BLaER1 treated with 17β-estradiol and CSF1 and Interleukin-3, amounts not matched to agents 10 nM and 100 nM (cell line): Measurements from ENCODE around the gene SYNDIG1L.

ENCODE experiments used
- H3K27ac ChIP-seq, 11 experiments: shearing (Covaris generic); formaldehyde crosslinking; 2 replicates each; pipeline ENCODE4 v1.8.1; 2022
- H3K27me3 ChIP-seq, 11 experiments: shearing (Covaris generic); formaldehyde crosslinking; 2 replicates each; pipeline ENCODE4 v1.8.1; 2022
- H3K36me3 ChIP-seq, 11 experiments: shearing (Covaris generic); formaldehyde crosslinking; 2 replicates each; pipeline ENCODE4 v1.8.1; 2022
- H3K4me1 ChIP-seq, 10 experiments: shearing (Covaris generic); formaldehyde crosslinking; 2 replicates each; pipeline ENCODE4 v1.8.1; 2022
- H3K4me2 ChIP-seq, 11 experiments: shearing (Covaris generic); formaldehyde crosslinking; 2 replicates each; pipeline ENCODE4 v1.8.1; 2022
- H3K4me3 ChIP-seq, 10 experiments: shearing (Covaris generic); formaldehyde crosslinking; 2 replicates each; pipeline ENCODE4 v1.8.1; 2022
- H3K9ac ChIP-seq, 11 experiments: shearing (Covaris generic); formaldehyde crosslinking; 2 replicates each; pipeline ENCODE4 v1.8.1; 2022
- H3K9me3 ChIP-seq, 11 experiments: shearing (Covaris generic); formaldehyde crosslinking; replicated peaks in 1 of 11; 2 replicates each; pipeline ENCODE4 v1.8.1; 2022
- H4K20me1 ChIP-seq, 11 experiments: shearing (Covaris generic); formaldehyde crosslinking; 2 replicates each; pipeline ENCODE4 v1.8.1; 2022
- Cebpa-rat ChIP-seq, 11 experiments: shearing (Covaris generic); IDR thresholded peaks; 2 replicates each; pipeline ENCODE4 v1.8.1; 2022

SYNDIG1L gene

DNA sequence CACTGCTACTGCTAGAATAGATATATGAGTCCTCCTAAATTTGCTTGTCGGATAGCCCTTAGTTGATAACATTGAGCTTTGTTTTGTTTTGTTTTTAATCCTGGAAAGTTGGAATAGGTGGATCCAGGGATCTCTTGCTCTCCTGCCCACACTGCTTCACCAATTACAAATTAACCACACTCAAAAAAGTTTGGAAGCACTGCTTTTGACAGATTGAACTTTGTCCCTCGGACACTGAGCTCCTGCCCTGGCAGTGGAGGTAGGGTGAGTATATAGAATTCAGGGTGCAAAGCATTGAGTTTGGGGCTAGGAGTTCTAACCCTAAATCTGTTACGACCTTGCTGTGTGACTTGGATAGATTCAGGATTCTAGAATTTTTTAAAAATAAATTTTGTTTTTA lies 15.1 kb upstream of the SYNDIG1L start:
- Histone ChIP-seq H3K27ac (no peak overlapping the region), H4K20me1 (no peaks in the 10 kb centered on the region), H3K4me1 (no peaks in the 10 kb centered on the region), H3K4me3 (no peak overlapping the region), H3K9me3 (no peaks in the 10 kb centered on the region), H3K4me2 (no peak overlapping the region), H3K27me3 (no peaks in the 10 kb centered on the region), H3K36me3 (no peaks in the 10 kb centered on the region), H3K9ac (no peak overlapping the region)
- no peak for TF ChIP-seq Cebpa-rat (IDR thresholded peaks at IDR 0.05)

DNA sequence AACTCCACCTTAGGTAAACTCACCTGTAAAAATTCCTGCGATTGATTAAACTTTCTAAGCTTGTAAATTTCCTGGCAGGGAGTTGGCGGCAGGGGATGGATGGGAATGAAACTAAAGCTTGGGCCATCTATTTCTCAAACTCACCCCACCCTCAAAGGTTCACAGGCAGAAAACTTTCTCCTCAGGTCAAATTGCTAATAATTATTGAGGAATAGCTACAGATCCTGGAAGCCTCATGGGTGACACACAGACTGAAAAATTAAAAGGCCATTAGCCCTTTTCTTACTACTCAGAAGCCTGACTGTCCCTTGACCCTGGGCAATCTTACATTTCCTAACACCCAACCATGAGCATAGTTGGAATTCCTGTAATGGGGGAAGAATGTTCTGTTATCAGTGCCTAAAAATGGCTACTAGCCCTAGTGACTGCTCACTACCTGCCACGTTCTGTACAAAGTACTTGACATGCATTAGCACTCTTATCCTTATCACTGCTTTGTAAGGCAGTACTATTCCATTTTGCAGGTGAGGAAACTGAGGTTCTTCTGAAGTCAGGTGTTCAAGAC lies 12.4 kb upstream of the SYNDIG1L start:
- H3K4me3 ChIP-seq, result no peak overlapping the region
- no peaks in the 10 kb centered on the region for H3K9me3 ChIP-seq
- H3K27ac ChIP-seq, result no peak overlapping the region
- H3K36me3 ChIP-seq, result no peaks in the 10 kb centered on the region
- H4K20me1 ChIP-seq, result no peaks in the 10 kb centered on the region
- H3K9ac ChIP-seq, result no peak overlapping the region
- no peaks in the 10 kb centered on the region for H3K27me3 ChIP-seq
- H3K4me1 ChIP-seq, result no peaks in the 10 kb centered on the region
- H3K4me2 ChIP-seq, result no peak overlapping the region
- TF ChIP-seq Cebpa-rat (IDR thresholded peaks at IDR 0.05), result no peak

DNA sequence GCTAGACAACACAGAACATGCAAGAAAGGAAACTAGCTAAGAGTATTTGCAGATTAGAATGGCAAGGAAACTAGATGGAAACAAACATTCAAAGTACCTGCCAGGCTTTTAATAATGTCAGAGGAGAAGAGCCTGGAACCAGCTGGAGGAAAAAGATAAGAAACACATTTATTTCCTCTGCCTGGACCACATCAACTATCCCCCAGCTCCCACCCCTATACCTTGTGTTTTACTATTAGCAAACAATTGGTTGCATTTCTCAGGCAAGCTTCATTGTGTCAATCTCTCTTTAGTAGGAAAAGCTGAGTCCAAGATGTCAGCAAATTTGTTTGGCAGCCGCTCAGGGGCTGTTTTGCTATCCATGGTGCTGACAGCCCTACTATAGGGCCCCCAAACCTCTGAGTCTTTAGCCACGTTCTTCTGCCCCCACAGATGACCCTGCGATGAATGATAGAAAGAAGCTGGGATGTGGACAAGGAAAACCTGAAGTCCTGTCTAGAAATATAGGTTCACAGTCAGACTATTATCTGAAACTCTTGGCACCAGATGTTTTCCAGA lies 11.6 kb upstream of the SYNDIG1L start:
- no peak for TF ChIP-seq Cebpa-rat (IDR thresholded peaks at IDR 0.05)
- H3K4me2 ChIP-seq, result no peak overlapping the region

DNA sequence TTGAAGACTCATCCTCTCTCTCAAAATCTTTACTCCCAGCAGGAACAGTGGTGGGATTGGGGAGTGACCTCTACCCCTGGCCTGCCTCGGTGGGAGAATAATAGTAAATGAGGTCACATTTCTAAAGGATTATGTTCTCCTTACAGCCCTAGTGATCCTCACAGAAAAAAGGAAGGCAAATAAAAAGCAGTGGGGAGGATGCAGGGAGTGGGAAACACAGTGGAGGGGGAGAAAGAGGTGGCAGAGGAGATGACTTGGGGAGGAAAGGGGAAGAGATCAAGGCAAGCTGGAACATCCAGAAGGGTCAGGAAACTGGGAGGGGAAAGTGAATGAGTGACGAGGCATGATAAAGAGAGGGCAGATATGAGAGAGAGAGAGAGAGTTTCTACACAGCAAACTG lies 8.3 kb upstream of the SYNDIG1L start:
- H3K27me3 ChIP-seq, result no peaks in the 10 kb centered on the region
- no peak overlapping the region for H3K27ac ChIP-seq
- TF ChIP-seq Cebpa-rat (IDR thresholded peaks at IDR 0.05), result no peak
- H4K20me1 ChIP-seq, result peaks cover 0 to 8% (median 0%) of the 10 kb centered on the region in 11 experiments; a peak in 3 of 22 replicates
- H3K4me1 ChIP-seq, result peaks cover 0 to 10% (median 4%) of the 10 kb centered on the region in 10 experiments; a peak in 6 of 20 replicates
- no peaks in the 10 kb centered on the region for H3K9me3 ChIP-seq
- no peaks in the 10 kb centered on the region for H3K36me3 ChIP-seq
- no peak overlapping the region for H3K4me3 ChIP-seq
- no peak overlapping the region for H3K9ac ChIP-seq
- no peak overlapping the region for H3K4me2 ChIP-seq

More for the DNA sequence above, 11.6 kb upstream of the SYNDIG1L start:
- Histone ChIP-seq H3K27ac (no peak overlapping the region), H3K4me3 (no peak overlapping the region), H3K9ac (no peak overlapping the region), H3K36me3 (no peaks in the 10 kb centered on the region), H3K9me3 (no peaks in the 10 kb centered on the region), H3K4me1 (peaks cover 0 to 1% (median 0%) of the 10 kb centered on the region in 10 experiments; a peak in 2 of 20 replicates), H3K27me3 (no peaks in the 10 kb centered on the region), H4K20me1 (no peaks in the 10 kb centered on the region)

DNA sequence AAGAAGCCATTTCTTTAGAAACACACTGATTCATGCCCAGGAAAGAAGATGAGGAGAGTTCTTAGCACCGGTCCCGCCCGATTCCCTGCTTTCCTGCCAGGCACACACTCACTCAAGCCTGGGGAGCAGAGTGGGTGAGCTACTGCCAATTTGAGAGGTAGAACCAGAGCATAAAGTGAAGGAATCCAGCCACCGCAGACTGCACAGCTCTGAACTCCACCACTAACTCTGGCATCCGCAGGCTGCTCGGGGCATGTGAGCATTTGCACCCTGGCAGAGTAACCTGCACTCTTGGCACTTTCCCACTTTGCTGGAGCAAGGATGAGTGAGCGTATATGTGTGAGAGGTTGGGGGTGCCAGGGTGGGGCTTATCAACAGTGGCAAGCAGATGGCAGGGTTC lies 4.0 kb upstream of the SYNDIG1L start:
- Histone ChIP-seq H4K20me1 (peaks cover 0 to 40% (median 7%) of the 10 kb centered on the region in 11 experiments; a peak in 13 of 22 replicates), H3K9me3 (no peaks in the 10 kb centered on the region), H3K9ac (no peak overlapping the region), H3K36me3 (no peaks in the 10 kb centered on the region), H3K4me3 (no peak overlapping the region), H3K27me3 (peaks cover 12 to 23% (median 18%) of the 10 kb centered on the region in 11 experiments; a peak in 20 of 22 replicates), H3K27ac (no peak overlapping the region), H3K4me2 (no peak overlapping the region), H3K4me1 (peaks cover 6 to 17% (median 11%) of the 10 kb centered on the region in 10 experiments; a peak in 19 of 20 replicates)
- TF ChIP-seq Cebpa-rat (IDR thresholded peaks at IDR 0.05), result no peak

DNA sequence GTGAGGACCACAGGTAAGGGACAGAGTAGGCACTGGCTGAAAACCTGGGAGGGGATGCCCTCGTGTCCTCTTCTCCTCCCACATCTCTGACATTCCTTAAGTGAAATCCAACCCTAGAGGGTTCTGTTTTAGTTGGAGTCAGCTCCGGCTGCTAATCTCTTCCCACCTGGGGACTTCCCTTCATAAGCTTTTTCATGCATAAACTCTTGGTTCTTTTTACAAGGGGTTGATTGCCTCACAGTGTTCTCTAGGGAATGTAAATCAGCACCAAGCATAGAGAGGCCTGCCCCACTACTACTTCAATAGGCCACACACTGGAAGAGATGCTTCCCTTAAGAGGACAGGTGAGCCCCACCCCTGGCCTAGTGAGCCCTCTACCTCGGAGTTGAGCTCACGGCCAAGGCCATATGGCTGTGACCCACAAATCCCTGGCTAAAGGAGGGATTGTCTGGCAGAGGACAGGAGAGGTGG lies 3.2 kb upstream of the SYNDIG1L start:
- Histone ChIP-seq H3K9ac (no peak overlapping the region), H3K9me3 (no peaks in the 10 kb centered on the region), H3K27ac (no peak overlapping the region), H4K20me1 (peaks cover 0 to 45% (median 7%) of the 10 kb centered on the region in 11 experiments; a peak in 13 of 22 replicates), H3K27me3 (peaks cover 12 to 29% (median 20%) of the 10 kb centered on the region in 11 experiments; a peak in 20 of 22 replicates), H3K4me3 (no peak overlapping the region), H3K4me2 (no peak overlapping the region), H3K4me1 (peaks cover 6 to 17% (median 11%) of the 10 kb centered on the region in 10 experiments; a peak in 19 of 20 replicates), H3K36me3 (no peaks in the 10 kb centered on the region)
- no peak for TF ChIP-seq Cebpa-rat (IDR thresholded peaks at IDR 0.05)

DNA sequence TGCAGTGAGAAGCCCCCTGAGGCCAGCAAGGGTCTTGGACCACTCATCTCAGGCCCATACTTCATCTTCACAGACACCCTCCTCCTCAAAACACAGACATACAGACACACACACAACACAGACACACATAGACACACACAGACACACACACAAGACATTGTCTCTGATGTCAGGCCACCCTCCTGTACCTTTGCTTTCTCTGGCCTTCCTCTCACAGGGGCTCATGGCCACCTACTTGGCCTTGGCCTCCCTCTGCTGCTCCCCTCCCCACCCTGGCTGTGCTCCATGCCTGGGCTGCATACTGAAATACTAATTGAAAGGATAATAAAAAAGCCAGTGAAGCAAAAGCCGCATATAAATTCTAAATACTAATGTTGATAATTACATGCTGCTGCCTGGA lies 1.6 kb upstream of the SYNDIG1L start:
- TF ChIP-seq Cebpa-rat (IDR thresholded peaks at IDR 0.05), result no peak
- Histone ChIP-seq H3K4me2 (no peak overlapping the region), H3K4me3 (no peak overlapping the region), H3K9me3 (no peaks in the 10 kb centered on the region), H3K27me3 (peaks cover 12 to 29% (median 20%) of the 10 kb centered on the region in 11 experiments; a peak in 20 of 22 replicates), H4K20me1 (peaks cover 0 to 46% (median 7%) of the 10 kb centered on the region in 11 experiments; a peak in 13 of 22 replicates), H3K4me1 (peaks cover 6 to 17% (median 11%) of the 10 kb centered on the region in 10 experiments; a peak in 19 of 20 replicates), H3K36me3 (no peaks in the 10 kb centered on the region), H3K27ac (no peak overlapping the region), H3K9ac (no peak overlapping the region)

DNA sequence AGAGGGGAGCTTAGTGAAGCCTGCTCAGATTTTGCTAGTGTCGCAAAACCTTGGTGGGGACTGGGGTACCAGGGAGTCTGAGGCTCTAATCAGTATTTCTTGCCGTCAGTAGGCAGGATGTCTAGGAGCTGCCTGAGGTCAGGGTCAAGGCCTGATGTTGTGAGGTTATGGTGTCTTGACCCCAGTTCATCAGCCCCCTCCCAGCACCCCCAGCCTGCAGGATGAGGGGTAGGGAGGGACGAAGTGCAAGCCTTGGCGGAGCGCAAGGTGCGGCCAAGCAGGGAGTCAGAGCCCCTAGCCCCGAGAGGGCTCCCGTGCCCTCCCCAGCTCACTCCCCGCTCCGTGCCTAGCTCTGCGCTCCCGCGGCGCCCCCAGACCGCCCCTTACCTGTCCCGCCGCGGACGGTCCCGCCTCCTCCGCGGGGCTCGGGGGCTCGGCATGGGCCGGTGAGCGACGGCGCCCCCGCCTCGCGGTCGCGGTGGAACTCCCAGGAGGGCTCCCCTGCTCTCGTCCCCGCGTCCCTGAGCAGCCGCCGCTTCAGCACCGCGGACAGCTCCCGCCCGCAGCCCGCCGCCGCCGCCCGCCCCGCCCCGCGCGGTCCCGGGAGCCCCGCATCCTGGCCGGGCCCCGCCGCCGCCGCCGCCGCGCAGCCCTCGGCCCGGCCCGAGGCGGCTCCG lies 347 bp downstream of the SYNDIG1L start:
- peaks cover 0 to 46% (median 7%) of the 10 kb centered on the region in 11 experiments; a peak in 14 of 22 replicates for H4K20me1 ChIP-seq
- H3K9me3 ChIP-seq, result no peaks in the 10 kb centered on the region
- H3K27me3 ChIP-seq, result peaks cover 12 to 29% (median 20%) of the 10 kb centered on the region in 11 experiments; a peak in 20 of 22 replicates
- no peak overlapping the region for H3K9ac ChIP-seq
- no peak overlapping the region for H3K27ac ChIP-seq
- peak overlapping the region; percentile 74 to 96 (median 92) for H3K4me2 ChIP-seq
- no peak for TF ChIP-seq Cebpa-rat (IDR thresholded peaks at IDR 0.05)
- peak overlapping the region; percentile 35 to 65 (median 49); a peak in 19 of 20 replicates for H3K4me3 ChIP-seq
- H3K4me1 ChIP-seq, result peaks cover 5 to 11% (median 7%) of the 10 kb centered on the region in 10 experiments; a peak in 17 of 20 replicates
- no peaks in the 10 kb centered on the region for H3K36me3 ChIP-seq

DNA sequence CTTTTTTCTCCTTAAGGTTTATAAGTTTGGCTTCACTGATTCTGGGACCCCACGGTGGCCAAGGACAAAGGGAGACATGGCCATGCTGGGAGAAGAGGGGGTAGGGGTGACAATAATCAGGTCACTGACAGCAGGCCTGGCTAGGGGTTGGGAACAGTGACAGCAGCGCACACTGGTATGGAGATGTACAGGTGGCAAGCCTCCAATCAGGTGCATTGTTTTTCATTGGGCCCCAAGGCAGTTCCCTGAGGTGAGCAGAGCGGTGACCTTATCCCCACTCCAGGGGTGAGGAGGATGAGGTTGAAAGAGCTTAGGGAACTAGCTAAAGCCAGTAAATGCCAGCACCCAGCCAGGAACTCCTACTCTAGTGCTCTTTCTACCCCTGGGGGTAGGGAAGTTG lies 1.4 kb downstream of the SYNDIG1L start:
- Histone ChIP-seq H3K9me3 (no peaks in the 10 kb centered on the region), H3K36me3 (no peaks in the 10 kb centered on the region), H3K4me1 (peaks cover 5 to 15% (median 7%) of the 10 kb centered on the region in 10 experiments; a peak in 17 of 20 replicates), H3K27me3 (peaks cover 12 to 29% (median 20%) of the 10 kb centered on the region in 11 experiments; a peak in 20 of 22 replicates), H4K20me1 (peaks cover 0 to 43% (median 7%) of the 10 kb centered on the region in 11 experiments; a peak in 13 of 22 replicates), H3K27ac (no peak overlapping the region), H3K4me3 (no peak overlapping the region), H3K9ac (no peak overlapping the region), H3K4me2 (no peak overlapping the region; a peak in 1 of 22 replicates)
- no peak for TF ChIP-seq Cebpa-rat (IDR thresholded peaks at IDR 0.05)
